GM12801 (cell line): ENCODE data around the gene COL4A4.

Experiments used
- CTCF ChIP-seq: IDR thresholded peaks from one replicate; pipeline ENCODE4 v1.5.1; 2011; ENCODE audit warnings: control low read depth; ENCODE audit not compliant: insufficient read length; ENCODE audit errors: extremely low read depth

Gene COL4A4

GRCh38 chr2:227125506-227125905 is 38.5 kb downstream of the COL4A4 start:
- TF ChIP-seq CTCF: no peak

DNA sequence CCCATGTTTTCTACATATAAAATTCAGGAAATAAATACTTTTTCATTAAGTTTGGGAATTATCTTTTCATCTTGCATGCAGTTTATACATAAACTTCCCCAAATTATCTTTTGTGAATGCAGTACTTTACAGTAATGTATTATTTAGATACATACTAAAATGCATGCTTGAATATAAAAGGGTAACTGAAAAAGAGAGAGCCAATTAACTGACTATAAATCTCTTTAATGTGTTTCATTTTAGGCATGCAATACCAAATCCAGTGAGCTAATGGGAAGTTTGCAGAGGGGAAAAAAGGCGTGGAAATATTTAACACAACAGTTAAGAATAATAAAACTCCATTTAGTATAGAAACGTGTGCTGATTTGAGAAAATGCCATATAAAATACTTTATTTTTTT is 39.2 kb downstream of the COL4A4 start:
- no peak for TF ChIP-seq CTCF

DNA sequence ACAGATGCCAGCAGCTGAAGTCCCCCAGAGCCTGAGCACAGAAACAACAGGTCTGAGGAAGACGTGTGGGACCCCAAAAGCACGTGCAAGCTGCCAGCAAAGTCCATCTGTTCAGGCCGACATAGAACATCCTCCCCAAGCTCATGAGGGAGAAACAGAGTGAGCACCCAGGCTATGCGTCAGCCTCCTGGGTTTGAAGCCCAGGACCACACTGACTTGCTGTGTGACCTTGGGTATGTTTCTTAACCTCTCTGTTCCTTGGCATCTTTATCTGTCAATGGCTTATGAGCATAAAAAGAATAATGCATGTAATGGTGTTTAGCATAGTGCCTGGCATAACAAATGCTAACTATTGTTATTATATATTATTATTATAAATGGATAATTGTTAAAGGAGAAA is 40.3 kb downstream of the COL4A4 start:
- TF ChIP-seq CTCF: no peak

- no peak for TF ChIP-seq CTCF
These were observed 45.7 kb downstream of the COL4A4 start for GRCh38 chr2:227118353-227118752.

DNA sequence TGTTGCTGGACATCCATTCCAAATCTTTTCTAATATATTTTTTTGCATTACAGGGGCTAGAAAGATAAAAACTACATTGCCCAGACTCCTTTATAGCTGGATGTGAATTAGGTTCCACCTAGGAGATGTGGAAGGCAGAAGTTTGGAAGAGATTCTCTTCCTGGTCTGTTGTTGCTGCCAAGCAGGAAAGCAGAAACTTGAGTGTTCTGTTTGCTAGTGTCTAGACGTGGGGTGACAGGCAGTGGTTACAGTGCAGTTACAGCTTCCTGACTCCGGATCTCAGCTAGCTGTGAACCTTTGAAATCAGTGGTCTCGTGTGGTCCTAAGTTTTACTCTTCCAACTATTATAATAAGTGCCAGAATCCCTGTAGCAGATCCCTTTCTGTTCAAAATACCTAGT is 46.2 kb downstream of the COL4A4 start:
- no peak for TF ChIP-seq CTCF

DNA sequence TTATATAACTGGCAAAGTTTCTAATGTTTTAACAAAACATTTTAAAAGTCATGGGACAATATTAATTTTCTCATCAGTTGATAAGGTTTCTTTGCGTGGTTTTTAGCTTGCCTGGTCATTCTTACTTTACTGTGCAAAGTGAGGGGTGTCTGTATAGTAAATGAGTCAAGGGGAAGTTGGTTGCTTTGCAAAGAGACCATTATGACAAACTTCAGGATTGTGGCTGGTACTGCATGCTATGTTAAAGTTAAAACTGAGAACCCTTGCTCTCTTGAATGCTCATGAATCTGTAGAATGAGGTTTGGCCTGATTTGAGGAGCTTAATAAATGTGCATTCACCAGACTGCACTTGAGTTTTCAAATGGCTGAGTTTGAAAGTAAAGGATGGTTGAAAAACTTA is 47.0 kb downstream of the COL4A4 start:
- no peak for TF ChIP-seq CTCF

GRCh38 chr2:227115761-227116160 is 48.2 kb downstream of the COL4A4 start:
- no peak for TF ChIP-seq CTCF
